Neural cell (in vitro differentiated cells): ENCODE data around the gene IDS. TPM values are rescaled to one million over a fixed set of nuclear protein-coding genes. Genes with fewer than 3 reads are reported as not detected.
"Not testable (repeated sequence)": the region's sequence is repeated elsewhere in the genome, so short reads cannot be mapped to it uniquely, and the experiment has no call there.

Experiments used
- H2AFZ ChIP-seq: fragments of 200-600, 300-800 bp; sonication (generic), shearing (Covaris generic); 2 replicates; pipeline ENCODE4 v1.6.0; 2014; ENCODE audit warnings: low read depth, mild to moderate bottlenecking, antibody characterized with exemption, low read length, moderate library complexity
- H3F3A ChIP-seq: fragments of 200-600 bp; shearing (Covaris generic); 2 replicates; pipeline ENCODE4 v1.6.1; 2016; ENCODE audit warnings: mild to moderate bottlenecking, moderate library complexity, mixed read lengths, antibody characterized with exemption, low read length; ENCODE audit not compliant: insufficient read depth, poor library complexity, severe bottlenecking
- H3K27ac ChIP-seq: fragments of 200-600, 300-800 bp; sonication (generic), shearing (Covaris generic); 2 replicates; pipeline ENCODE4 v1.5.1; 2014; ENCODE audit warnings: mild to moderate bottlenecking, low read length, moderate library complexity
- H3K27me3 ChIP-seq: fragments of 300-800, 200-600 bp; sonication (generic), shearing (Covaris generic); 2 replicates; pipeline ENCODE4 v1.6.0; 2014; ENCODE audit warnings: mild to moderate bottlenecking, low read depth, low read length, moderate library complexity; ENCODE audit not compliant: insufficient read depth
- H3K36me3 ChIP-seq: fragments of 300-800, 200-600 bp; sonication (generic), shearing (Covaris generic); 2 replicates; pipeline ENCODE4 v1.5.1; 2014; ENCODE audit warnings: mild to moderate bottlenecking, antibody characterized with exemption, low read length, moderate library complexity; ENCODE audit not compliant: insufficient read depth
- H3K4me2 ChIP-seq: fragments of 300-800, 200-600 bp; sonication (generic), shearing (Covaris generic); 2 replicates; pipeline ENCODE4 v1.6.0; 2014; ENCODE audit warnings: mild to moderate bottlenecking, low read length
- H3K4me3 ChIP-seq: fragments of 300-800, 200-600 bp; sonication (generic), shearing (Covaris generic); 2 replicates; pipeline ENCODE4 v1.5.1; 2014; ENCODE audit warnings: mild to moderate bottlenecking, low read length, moderate library complexity
- H3K79me2 ChIP-seq: fragments of 200-600 bp; shearing (Covaris generic); replicated peaks from 2 replicates; pipeline ENCODE4 v1.6.0; 2014; ENCODE audit warnings: mild to moderate bottlenecking, low read length, moderate library complexity; ENCODE audit not compliant: insufficient read depth
- H3K9ac ChIP-seq: fragments of 300-800, 200-600 bp; sonication (generic), shearing (Covaris generic); 2 replicates; pipeline ENCODE4 v1.6.1; 2016; ENCODE audit warnings: mild to moderate bottlenecking, low read length, mixed read lengths
- H3K9me2 ChIP-seq: fragments of 200-600 bp; shearing (Covaris generic); 2 replicates; pipeline ENCODE4 v1.6.1; 2016; ENCODE audit warnings: mild to moderate bottlenecking, low read length, mixed read lengths; ENCODE audit not compliant: insufficient read depth
- H3K9me3 ChIP-seq: fragments of 200-600, 300-800 bp; sonication (generic), shearing (Covaris generic); 2 replicates; pipeline ENCODE4 v1.6.1; 2016; ENCODE audit warnings: mild to moderate bottlenecking, mixed run types, low read length, moderate library complexity, mixed read lengths
- H4K20me1 ChIP-seq: fragments of 200-600 bp; shearing (Covaris generic); 2 replicates; pipeline ENCODE4 v1.6.1; 2016; ENCODE audit warnings: mild to moderate bottlenecking, mixed run types; ENCODE audit not compliant: insufficient read depth
- CTCF ChIP-seq: fragments of 450-650 bp; IDR thresholded peaks from 2 replicates; pipeline ENCODE4 v1.5.1; 2014; ENCODE audit warnings: antibody characterized with exemption, mild to moderate bottlenecking, moderate library complexity; ENCODE audit not compliant: poor library complexity, severe bottlenecking
- EP300 ChIP-seq: fragments of 450-650 bp; conservative IDR thresholded peaks from 2 replicates; pipeline ENCODE4 v1.6.1; 2014; ENCODE audit warnings: antibody characterized with exemption, mild to moderate bottlenecking, moderate library complexity; ENCODE audit not compliant: poor library complexity, severe bottlenecking
- MXI1 ChIP-seq: fragments of 450-650 bp; conservative IDR thresholded peaks from 2 replicates; pipeline ENCODE4 v1.6.1; 2014; ENCODE audit warnings: antibody characterized with exemption, mild to moderate bottlenecking; ENCODE audit not compliant: poor library complexity, severe bottlenecking
- POLR2AphosphoS5 ChIP-seq: IDR thresholded peaks from 2 replicates; pipeline ENCODE4 v1.6.1; 2012
- RAD21 ChIP-seq: fragments of 450-650 bp; conservative IDR thresholded peaks from 2 replicates; pipeline ENCODE4 v1.6.1; 2014; ENCODE audit warnings: antibody characterized with exemption, mild to moderate bottlenecking, moderate library complexity
- REST ChIP-seq: IDR thresholded peaks from 2 replicates; pipeline ENCODE4 v1.6.1; 2012; ENCODE audit warnings: borderline replicate concordance
- SMC3 ChIP-seq: fragments of 450-650 bp; conservative IDR thresholded peaks from 2 replicates; pipeline ENCODE4 v1.6.1; 2014; ENCODE audit warnings: antibody characterized with exemption, mild to moderate bottlenecking, moderate library complexity; ENCODE audit not compliant: poor library complexity
- TAF1 ChIP-seq: IDR thresholded peaks from 2 replicates; pipeline ENCODE4 v1.6.1; 2012; ENCODE audit warnings: low read depth
- polyA minus RNA-seq: library from RNA; depleted of rRNA, polyadenylated mRNA; stranded (reverse); fragments of >200 nt; gene quantifications from 2 replicates; pipeline ENCODE4 v1.2.3, GENCODE V29; 2014
- polyA plus RNA-seq: library from polyadenylated mRNA; depleted of rRNA; stranded (reverse); fragments of >200 nt; gene quantifications from 2 replicates; pipeline ENCODE4 v1.2.3, GENCODE V29; 2014

The IDS gene
- 52.0 and 65.0 TPM in 2 replicates for polyA plus RNA-seq
- 109 and 145 TPM in 2 replicates for polyA minus RNA-seq

GRCh38 chrX:149504915-149505651 is at the start of gene IDS:
Gene IDS, minus strand, starts transcription at chrX:149505306. Its CDS starts 169 bp downstream, at chrX:149505137.
- no peaks in the 10 kb centered on the region for H3K27me3 ChIP-seq
- H3K4me3 ChIP-seq, result peak within 1 kb of the TSS; percentile 72
- H3K27ac ChIP-seq, result peak within 1 kb of the TSS; percentile 81
- TF ChIP-seq MXI1 (no peak), EP300 (no peak), TAF1 (no peak), REST (no peak), RAD21 (peak; percentile 28), CTCF (peak; percentile 28), POLR2AphosphoS5 (peak; percentile 77), SMC3 (peak; percentile 45)
- H3K9ac ChIP-seq, result peak within 1 kb of the TSS; percentile 78
- no peaks in the 10 kb centered on the region for H4K20me1 ChIP-seq
- H3F3A ChIP-seq, result no peaks in the 10 kb centered on the region
- peak within 1 kb of the TSS; percentile 60 for H2AFZ ChIP-seq
- H3K9me2 ChIP-seq, result no peaks in the 10 kb centered on the region
- H3K79me2 ChIP-seq, result no peaks in the 10 kb centered on the region
- no peaks in the 10 kb centered on the region for H3K9me3 ChIP-seq
- peak within 1 kb of the TSS; percentile 84 for H3K4me2 ChIP-seq
- no peaks in the 10 kb centered on the region for H3K36me3 ChIP-seq

GRCh38 chrX:149551939-149552248 is 46.8 kb upstream of the IDS start:
- H3K4me2 ChIP-seq, H3K9me3 ChIP-seq, H3K9me2 ChIP-seq, H3F3A ChIP-seq, H3K36me3 ChIP-seq, H3K79me2 ChIP-seq, H3K27ac ChIP-seq, H3K4me3 ChIP-seq, H3K27me3 ChIP-seq, H3K9ac ChIP-seq, H2AFZ ChIP-seq, H4K20me1 ChIP-seq: not testable (repeated sequence)

GRCh38 chrX:149551245-149551938 is 46.3 kb upstream of the IDS start:
- H2AFZ ChIP-seq, H3K9ac ChIP-seq, H3K79me2 ChIP-seq, H3K36me3 ChIP-seq, H3K27me3 ChIP-seq, H3F3A ChIP-seq, H3K9me3 ChIP-seq, H3K27ac ChIP-seq, H4K20me1 ChIP-seq, H3K9me2 ChIP-seq, H3K4me3 ChIP-seq, H3K4me2 ChIP-seq: not testable (repeated sequence)

GRCh38 chrX:149550454-149550853 is 45.3 kb upstream of the IDS start:
- not testable (repeated sequence) for H3F3A ChIP-seq, H3K9me2 ChIP-seq, H3K36me3 ChIP-seq, H3K79me2 ChIP-seq, H3K4me2 ChIP-seq, H3K4me3 ChIP-seq, H3K27ac ChIP-seq, H3K9me3 ChIP-seq, H4K20me1 ChIP-seq, H2AFZ ChIP-seq, H3K27me3 ChIP-seq, H3K9ac ChIP-seq

- H3K36me3 ChIP-seq, H4K20me1 ChIP-seq, H3K4me3 ChIP-seq, H3K79me2 ChIP-seq, H3K27ac ChIP-seq, H3K9ac ChIP-seq, H3K9me2 ChIP-seq, H3K27me3 ChIP-seq, H3K9me3 ChIP-seq, H3F3A ChIP-seq, H2AFZ ChIP-seq, H3K4me2 ChIP-seq: not testable (repeated sequence)
Observed at GRCh38 chrX:149549701-149550100, 44.6 kb upstream of the IDS start, which contains the start of gene HSFX3. Gene HSFX3, minus strand, starts transcription at chrX:149549924. Its CDS starts 72 bp downstream, at chrX:149549852.
